Ascending aorta (tissue), 2 donors: Measurements from ENCODE around the gene STARD7. TPM values are rescaled to one million over a fixed set of nuclear protein-coding genes. Genes with fewer than 3 reads are reported as not detected.

ENCODE experiments used
- DNase-seq, 2 donors: peaks; one replicate each; pipeline ENCODE4 v3.0.0-alpha.2; 2019; ENCODE audit warnings: low spot score in 2 of 2
- H3K27ac ChIP-seq, 2 donors: fragments of 200-600 bp; sonication (generic); one replicate each; pipeline ENCODE4 v1.5.1; 2016 to 2017; ENCODE audit warnings: mild to moderate bottlenecking in 1 of 2
- H3K27me3 ChIP-seq: fragments of 200-600 bp; sonication (generic); one replicate; pipeline ENCODE4 v1.5.1; 2017
- H3K36me3 ChIP-seq, 2 donors: fragments of 200-600 bp; sonication (generic); one replicate each; pipeline ENCODE4 v1.5.1; 2016
- H3K4me1 ChIP-seq, 2 donors: fragments of 200-600 bp; sonication (generic); one replicate each; pipeline ENCODE4 v1.5.1; 2016 to 2017; ENCODE audit warnings: mild to moderate bottlenecking in 1 of 2
- H3K4me3 ChIP-seq, 2 donors: fragments of 200-600 bp; sonication (generic); one replicate each; pipeline ENCODE4 v1.5.1; 2016 to 2017; ENCODE audit warnings: mild to moderate bottlenecking in 1 of 2
- H3K9me3 ChIP-seq, 2 donors: fragments of 200-600 bp; sonication (generic); one replicate each; pipeline ENCODE4 v1.5.1; 2016
- intact Hi-C: fragments of 100-400 bp; cut with DNase I; formaldehyde crosslinking; loops from one replicate; pipeline ENCODE4 v1.15.1; 2023
- total RNA-seq: library from RNA; depleted of rRNA; stranded (reverse); fragments of >200 nt; gene quantifications from one replicate; pipeline ENCODE4 v1.1.0, GENCODE V29; 2016
- TF ChIP-seq, protein P1 (sequence below), 3 experiments: fragments of 200-600 bp in 2 of 3; fragments of 450-650 bp in 1 of 3; sonication (generic) in 2 of 3; IDR thresholded peaks; one replicate each; pipeline ENCODE4 v1.5.1; 2016 to 2019; ENCODE audit warnings: antibody characterized with exemption in 3 of 3, mild to moderate bottlenecking in 1 of 3, moderate library complexity in 1 of 3

The STARD7 gene
- total RNA-seq, 1 donor from 2014 or later, result 85.6 TPM

DNA sequence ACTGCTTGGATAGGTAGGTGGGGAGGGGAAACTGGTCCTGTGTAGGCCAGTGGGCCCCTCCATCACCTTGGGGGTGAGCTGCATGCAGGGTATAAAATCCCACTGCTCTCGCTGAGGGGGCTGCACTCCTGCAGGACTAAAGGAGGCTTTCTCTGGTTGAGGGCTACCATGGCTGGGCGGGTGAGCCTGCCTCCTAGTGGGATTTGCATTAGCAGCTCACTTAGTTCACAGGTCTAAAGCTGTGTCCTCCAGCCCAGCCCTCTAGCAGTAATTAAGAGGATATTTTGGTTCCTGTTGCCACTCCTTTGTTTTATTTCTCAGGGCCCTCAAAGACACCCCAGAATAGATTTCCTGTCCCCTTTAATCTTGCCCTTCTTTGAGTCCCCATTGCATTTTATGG is 32.6 kb upstream of the STARD7 start:
- no peak overlapping the region for H3K27ac ChIP-seq

GRCh38 chr2:96240341-96241038 is 31.9 kb upstream of the STARD7 start:
- Histone ChIP-seq H3K27ac (no peak overlapping the region), H3K36me3 (peaks cover 0 to 8% of the 10 kb centered on the region in 2 donors)
- intact Hi-C loops, result no loop called here

More for the DNA sequence above, 32.6 kb upstream of the STARD7 start:
- intact Hi-C loops, result no loop called here
- Histone ChIP-seq H3K4me1 (no peaks in the 10 kb centered on the region), H3K36me3 (peaks cover 0 to 8% of the 10 kb centered on the region in 2 donors), H3K9me3 (no peaks in the 10 kb centered on the region), H3K4me3 (no peak overlapping the region), H3K27me3 (no peaks in the 10 kb centered on the region)
- DNase-seq, result no peak
- TF ChIP-seq, protein P1, sequence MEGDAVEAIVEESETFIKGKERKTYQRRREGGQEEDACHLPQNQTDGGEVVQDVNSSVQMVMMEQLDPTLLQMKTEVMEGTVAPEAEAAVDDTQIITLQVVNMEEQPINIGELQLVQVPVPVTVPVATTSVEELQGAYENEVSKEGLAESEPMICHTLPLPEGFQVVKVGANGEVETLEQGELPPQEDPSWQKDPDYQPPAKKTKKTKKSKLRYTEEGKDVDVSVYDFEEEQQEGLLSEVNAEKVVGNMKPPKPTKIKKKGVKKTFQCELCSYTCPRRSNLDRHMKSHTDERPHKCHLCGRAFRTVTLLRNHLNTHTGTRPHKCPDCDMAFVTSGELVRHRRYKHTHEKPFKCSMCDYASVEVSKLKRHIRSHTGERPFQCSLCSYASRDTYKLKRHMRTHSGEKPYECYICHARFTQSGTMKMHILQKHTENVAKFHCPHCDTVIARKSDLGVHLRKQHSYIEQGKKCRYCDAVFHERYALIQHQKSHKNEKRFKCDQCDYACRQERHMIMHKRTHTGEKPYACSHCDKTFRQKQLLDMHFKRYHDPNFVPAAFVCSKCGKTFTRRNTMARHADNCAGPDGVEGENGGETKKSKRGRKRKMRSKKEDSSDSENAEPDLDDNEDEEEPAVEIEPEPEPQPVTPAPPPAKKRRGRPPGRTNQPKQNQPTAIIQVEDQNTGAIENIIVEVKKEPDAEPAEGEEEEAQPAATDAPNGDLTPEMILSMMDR (IDR thresholded peaks at IDR 0.05), result no peak

DNA sequence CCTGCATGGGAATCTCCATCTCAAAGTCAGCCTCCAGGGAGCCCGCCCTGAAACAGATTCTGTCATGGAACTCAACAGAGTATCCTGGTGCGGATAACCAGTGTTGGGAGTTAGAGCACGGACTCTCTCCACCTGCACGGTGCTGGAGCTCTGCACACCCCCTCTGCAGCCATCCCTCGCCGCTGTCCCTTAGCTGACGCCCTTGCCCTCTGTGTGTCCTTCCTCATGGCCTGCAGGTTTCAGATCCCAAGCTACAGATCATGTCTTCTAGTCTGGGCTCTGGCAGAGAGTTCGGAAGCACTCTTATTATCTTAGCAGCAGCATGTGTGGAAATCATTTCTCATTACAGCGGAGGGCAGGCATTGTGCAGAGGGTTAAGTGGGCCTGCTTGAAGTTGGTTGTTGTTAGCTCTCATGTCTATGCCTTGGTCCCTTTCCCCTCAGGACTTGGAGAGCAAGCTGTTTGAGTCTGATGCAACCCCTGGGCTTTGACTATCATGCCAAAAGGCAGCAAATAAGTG is 31.2 kb upstream of the STARD7 start:
- no peak for DNase-seq
- TF ChIP-seq, protein P1 (IDR thresholded peaks at IDR 0.05), result no peak
- intact Hi-C loops, result no loop called here
- Histone ChIP-seq H3K9me3 (no peaks in the 10 kb centered on the region), H3K4me1 (no peaks in the 10 kb centered on the region), H3K36me3 (peaks cover 0 to 8% of the 10 kb centered on the region in 2 donors), H3K27me3 (no peaks in the 10 kb centered on the region), H3K27ac (no peak overlapping the region), H3K4me3 (no peak overlapping the region)

More at GRCh38 chr2:96240341-96241038, 31.9 kb upstream of the STARD7 start:
- H3K4me1 ChIP-seq, result no peaks in the 10 kb centered on the region
- H3K4me3 ChIP-seq, result no peak overlapping the region
- H3K9me3 ChIP-seq, result no peaks in the 10 kb centered on the region
- DNase-seq, result no peak
- no peaks in the 10 kb centered on the region for H3K27me3 ChIP-seq
- TF ChIP-seq, protein P1 (IDR thresholded peaks at IDR 0.05), result no peak

- no peaks in the 10 kb centered on the region for H3K4me1 ChIP-seq
Measured at GRCh38 chr2:96239091-96239490, 30.5 kb upstream of the STARD7 start.

DNA sequence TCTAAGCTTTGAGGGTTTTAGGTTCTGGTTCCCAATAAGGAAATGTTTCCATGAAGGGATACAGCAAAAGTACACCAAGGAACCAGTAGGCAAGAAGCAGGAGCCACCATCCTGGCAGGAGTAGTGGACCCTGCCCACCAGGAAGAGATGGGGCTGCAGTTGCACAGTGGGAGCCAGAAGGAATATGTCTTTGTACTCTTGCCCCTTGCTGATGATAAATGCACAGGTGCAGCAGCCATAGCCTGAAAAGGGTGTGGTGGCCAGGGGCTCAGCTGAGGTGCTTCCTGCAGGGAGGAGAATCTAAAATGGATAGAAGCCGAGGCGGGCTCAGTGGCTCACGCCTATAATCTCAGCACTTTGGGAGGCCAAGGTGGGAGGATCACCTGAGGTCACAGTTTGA is 29.6 kb upstream of the STARD7 start:
- no peak for DNase-seq
- Histone ChIP-seq H3K27ac (no peak overlapping the region), H3K36me3 (peaks cover 0 to 8% of the 10 kb centered on the region in 2 donors), H3K4me3 (no peak overlapping the region), H3K27me3 (no peaks in the 10 kb centered on the region), H3K4me1 (no peaks in the 10 kb centered on the region), H3K9me3 (no peaks in the 10 kb centered on the region)
- intact Hi-C loops, result no loop called here
- TF ChIP-seq, protein P1 (IDR thresholded peaks at IDR 0.05), result no peak

More at GRCh38 chr2:96239091-96239490, 30.5 kb upstream of the STARD7 start:
- peaks cover 0 to 8% of the 10 kb centered on the region in 2 donors for H3K36me3 ChIP-seq
- H3K4me3 ChIP-seq, result no peak overlapping the region
- no peak for DNase-seq
- no peaks in the 10 kb centered on the region for H3K9me3 ChIP-seq
- intact Hi-C loops, result no loop called here
- no peaks in the 10 kb centered on the region for H3K27me3 ChIP-seq
- TF ChIP-seq, protein P1 (IDR thresholded peaks at IDR 0.05), result no peak
- H3K27ac ChIP-seq, result no peak overlapping the region
